ENCODE data around the gene KLHL26. TPM values are rescaled to one million over a fixed set of nuclear protein-coding genes. Genes with fewer than 3 reads are reported as not detected.

Gene KLHL26
- total RNA-seq, 3 donors from 2014 or later (not counting 1 experiment from before 2014, with no cell fraction given): 8.0 to 11.5 (median 9.6) TPM

DNA sequence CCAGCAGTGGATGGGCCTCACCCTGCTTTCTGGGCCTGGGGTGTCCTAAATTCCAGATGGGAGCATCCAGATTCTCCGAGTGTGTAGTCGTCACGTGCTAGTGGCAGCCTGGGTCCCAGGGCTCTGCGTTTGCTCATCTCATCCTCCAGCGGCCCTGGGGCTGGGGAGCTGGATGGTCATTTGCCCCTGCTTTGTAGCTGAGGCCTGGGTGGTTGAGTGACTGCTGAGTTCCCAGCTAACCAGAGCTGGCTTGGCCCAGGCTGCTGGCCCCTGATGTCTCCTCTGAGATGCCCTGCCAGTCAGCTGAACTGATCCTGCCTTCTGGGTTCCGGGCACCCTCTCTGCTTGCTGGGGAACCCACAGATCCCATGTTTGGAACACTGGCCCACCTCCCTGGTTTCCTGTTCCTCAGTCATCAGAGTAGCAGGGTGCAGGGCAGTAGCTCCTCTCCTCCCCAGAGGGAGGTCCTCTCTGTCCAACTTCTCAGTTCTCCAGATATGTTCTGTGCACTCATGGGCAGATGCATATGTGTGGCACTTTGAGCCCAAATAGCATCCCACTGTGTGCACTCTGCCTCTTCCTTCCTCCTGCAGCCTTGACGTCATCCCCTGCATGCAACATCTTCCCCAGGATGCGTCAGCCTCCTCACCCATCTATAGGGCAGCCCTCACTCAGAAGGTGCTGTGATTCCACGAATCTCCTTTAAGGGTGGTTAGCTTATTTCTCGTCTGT, 24.3 kb downstream of the KLHL26 start:
- ATAC-seq (no peak), DNase-seq (no peak)
- no peak overlapping the region for H3K4me3 Mint-ChIP-seq
- H3K4me3 ChIP-seq (ENCODE audit: low read length): no peak overlapping the region
- no peaks in the 10 kb centered on the region for H3K27me3 ChIP-seq (ENCODE audit: control insufficient read depth, insufficient read depth, low read length)
- peaks cover 3% of the 10 kb centered on the region for H3K36me3 ChIP-seq (ENCODE audit: control insufficient read depth, insufficient read depth, low read length)
- WGBS (ENCODE audit: insufficient coverage): 89% methylated on average over 9 of the region's 10 CpGs
- intact Hi-C loops (cut with micrococcal nuclease): no loop called here
- H3K27ac Mint-ChIP-seq: no peak overlapping the region
- H3K27ac ChIP-seq (ENCODE audit: low read length): no peak overlapping the region
- TF ChIP-seq, protein P1, sequence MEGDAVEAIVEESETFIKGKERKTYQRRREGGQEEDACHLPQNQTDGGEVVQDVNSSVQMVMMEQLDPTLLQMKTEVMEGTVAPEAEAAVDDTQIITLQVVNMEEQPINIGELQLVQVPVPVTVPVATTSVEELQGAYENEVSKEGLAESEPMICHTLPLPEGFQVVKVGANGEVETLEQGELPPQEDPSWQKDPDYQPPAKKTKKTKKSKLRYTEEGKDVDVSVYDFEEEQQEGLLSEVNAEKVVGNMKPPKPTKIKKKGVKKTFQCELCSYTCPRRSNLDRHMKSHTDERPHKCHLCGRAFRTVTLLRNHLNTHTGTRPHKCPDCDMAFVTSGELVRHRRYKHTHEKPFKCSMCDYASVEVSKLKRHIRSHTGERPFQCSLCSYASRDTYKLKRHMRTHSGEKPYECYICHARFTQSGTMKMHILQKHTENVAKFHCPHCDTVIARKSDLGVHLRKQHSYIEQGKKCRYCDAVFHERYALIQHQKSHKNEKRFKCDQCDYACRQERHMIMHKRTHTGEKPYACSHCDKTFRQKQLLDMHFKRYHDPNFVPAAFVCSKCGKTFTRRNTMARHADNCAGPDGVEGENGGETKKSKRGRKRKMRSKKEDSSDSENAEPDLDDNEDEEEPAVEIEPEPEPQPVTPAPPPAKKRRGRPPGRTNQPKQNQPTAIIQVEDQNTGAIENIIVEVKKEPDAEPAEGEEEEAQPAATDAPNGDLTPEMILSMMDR (IDR thresholded peaks at IDR 0.05): no peak
- H3K9me3 ChIP-seq (ENCODE audit: control insufficient read depth, insufficient read depth, low read length): no peaks in the 10 kb centered on the region
- H3K36me3 Mint-ChIP-seq: no peaks in the 10 kb centered on the region
- H3K27me3 Mint-ChIP-seq (ENCODE audit: low read depth in 2 of 2): no peaks in the 10 kb centered on the region
- H3K9me3 Mint-ChIP-seq: no peaks in the 10 kb centered on the region
- H3K4me1 ChIP-seq (ENCODE audit: control insufficient read depth, insufficient read depth, low read length): peaks cover 15% of the 10 kb centered on the region
- peaks cover 26 to 46% of the 10 kb centered on the region in 2 donors for H3K4me1 Mint-ChIP-seq

DNA sequence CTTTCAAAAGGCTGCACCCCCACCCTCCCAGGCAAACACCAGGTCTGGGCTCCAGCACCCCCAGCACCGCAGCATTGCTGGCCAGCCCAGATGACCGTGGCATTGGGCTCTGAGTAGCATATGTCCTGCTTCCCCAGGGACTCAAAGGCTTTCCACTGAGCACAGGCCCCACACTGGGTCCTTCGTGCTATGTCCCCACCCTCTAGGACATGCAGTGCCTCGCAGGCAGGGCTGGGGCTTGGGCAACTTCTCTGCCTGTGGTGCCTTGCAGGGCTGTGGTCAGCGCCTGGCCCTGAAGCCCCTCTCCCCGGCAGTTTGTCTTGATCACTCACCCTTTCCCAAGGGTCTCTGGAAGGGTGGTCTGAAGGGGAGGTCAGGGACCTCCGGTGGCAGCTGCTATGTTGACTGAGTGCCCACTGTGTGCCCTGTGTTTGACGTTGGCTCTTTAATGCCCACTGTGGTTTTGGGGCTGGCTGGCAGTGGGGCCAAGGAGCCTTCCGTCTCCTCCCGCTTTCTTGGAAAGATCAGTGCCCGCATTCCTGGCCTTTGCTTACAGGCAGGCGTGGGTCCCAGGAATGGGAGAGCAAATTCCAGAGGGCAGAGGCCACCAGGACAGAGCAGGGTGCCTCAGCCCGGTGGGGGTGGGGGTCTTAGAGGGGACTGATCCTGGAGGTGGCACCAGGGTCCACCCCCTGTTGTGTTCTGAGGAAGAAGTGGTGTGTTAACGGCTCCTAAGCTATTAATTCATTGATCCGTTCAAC, 26.3 kb downstream of the KLHL26 start:
- TF ChIP-seq, protein P1 (IDR thresholded peaks at IDR 0.05): no peak
- no peak for DNase-seq
- peaks cover 15% of the 10 kb centered on the region for H3K4me1 ChIP-seq (ENCODE audit: control insufficient read depth, insufficient read depth, low read length)
- no peaks in the 10 kb centered on the region for H3K9me3 ChIP-seq (ENCODE audit: control insufficient read depth, insufficient read depth, low read length)
- Mint-ChIP-seq H3K9me3 (no peaks in the 10 kb centered on the region), H3K36me3 (no peaks in the 10 kb centered on the region), H3K27me3 (ENCODE audit: low read depth in 2 of 2) (no peaks in the 10 kb centered on the region), H3K4me3 (no peak overlapping the region), H3K27ac (no peak overlapping the region), H3K4me1 (peaks cover 18 to 33% of the 10 kb centered on the region in 2 donors)
- WGBS (ENCODE audit: insufficient coverage): 90% methylated on average over 15 of the region's 15 CpGs
- H3K4me3 ChIP-seq (ENCODE audit: low read length): no peak overlapping the region
- intact Hi-C loops (cut with micrococcal nuclease): no loop called here
- no peak for ATAC-seq
- peaks cover 7% of the 10 kb centered on the region for H3K36me3 ChIP-seq (ENCODE audit: control insufficient read depth, insufficient read depth, low read length)
- no peak overlapping the region for H3K27ac ChIP-seq (ENCODE audit: low read length)
- no peaks in the 10 kb centered on the region for H3K27me3 ChIP-seq (ENCODE audit: control insufficient read depth, insufficient read depth, low read length)

DNA sequence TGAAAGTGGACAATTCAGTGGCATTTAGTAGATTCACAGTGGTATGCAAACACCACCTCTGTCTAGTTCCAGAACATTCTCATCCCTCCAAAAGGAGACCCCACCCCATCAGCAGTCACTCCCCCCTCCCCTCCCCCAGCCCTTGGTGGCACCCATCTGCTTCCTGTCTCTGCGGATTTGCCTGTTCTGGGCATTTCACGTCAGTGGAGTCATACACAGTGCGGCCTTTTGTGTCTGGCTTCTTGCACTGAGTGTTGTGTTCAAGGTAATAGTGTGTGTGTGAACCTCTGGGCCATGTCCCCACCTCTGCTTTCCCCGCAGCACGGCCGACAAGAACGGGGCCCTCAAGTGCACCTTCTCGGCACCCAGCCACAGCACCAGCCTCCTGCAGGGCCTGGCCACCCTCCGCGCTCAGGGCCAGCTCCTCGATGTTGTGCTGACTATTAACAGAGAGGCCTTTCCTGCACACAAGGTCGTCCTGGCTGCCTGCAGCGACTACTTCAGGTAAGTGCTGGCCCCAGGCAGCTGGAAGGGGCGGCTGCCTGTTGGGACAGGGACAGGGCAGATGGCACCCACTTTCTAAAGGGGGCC, 27.2 kb downstream of the KLHL26 start:
- Histone ChIP-seq H3K9me3 (ENCODE audit: control insufficient read depth, insufficient read depth, low read length) (no peaks in the 10 kb centered on the region), H3K4me3 (ENCODE audit: low read length) (no peak overlapping the region), H3K27ac (ENCODE audit: low read length) (no peak overlapping the region), H3K36me3 (ENCODE audit: control insufficient read depth, insufficient read depth, low read length) (peaks cover 14% of the 10 kb centered on the region), H3K4me1 (ENCODE audit: control insufficient read depth, insufficient read depth, low read length) (peaks cover 14% of the 10 kb centered on the region), H3K27me3 (ENCODE audit: control insufficient read depth, insufficient read depth, low read length) (no peaks in the 10 kb centered on the region)
- H3K4me1 Mint-ChIP-seq: peaks cover 9 to 24% of the 10 kb centered on the region in 2 donors
- H3K4me3 Mint-ChIP-seq: no peak overlapping the region
- H3K9me3 Mint-ChIP-seq: no peaks in the 10 kb centered on the region
- intact Hi-C loops (cut with micrococcal nuclease): no loop called here
- TF ChIP-seq, protein P1 (IDR thresholded peaks at IDR 0.05): no peak
- peak; percentile 33 to 50 (median 44) for ATAC-seq
- DNase-seq: peak in 1 of 2 donors; percentile 52
- H3K27ac Mint-ChIP-seq: no peak overlapping the region
- 56% methylated on average over 14 of the region's 14 CpGs for WGBS (ENCODE audit: insufficient coverage)
- no peaks in the 10 kb centered on the region for H3K27me3 Mint-ChIP-seq (ENCODE audit: low read depth in 2 of 2)
- H3K36me3 Mint-ChIP-seq: no peaks in the 10 kb centered on the region
